Activated effector memory CD4-positive, alpha-beta T cell treated with anti-CD3 and anti-CD28 coated beads, Interleukin-2, amount 50 U/mL, for 16 hours (primary cell): ENCODE results near the gene ADAMTS9.

Experiments
- DNase-seq: peaks from one replicate; pipeline ENCODE4 v3.0.0-alpha.2; 2020

Gene ADAMTS9

GRCh38 chr3:64651741-64652241 lies 36.0 kb downstream of the ADAMTS9 start:
- DNase-seq = no peak

- DNase-seq = no peak
Measured at GRCh38 chr3:64651303-64651702, 36.5 kb downstream of the ADAMTS9 start.

DNA sequence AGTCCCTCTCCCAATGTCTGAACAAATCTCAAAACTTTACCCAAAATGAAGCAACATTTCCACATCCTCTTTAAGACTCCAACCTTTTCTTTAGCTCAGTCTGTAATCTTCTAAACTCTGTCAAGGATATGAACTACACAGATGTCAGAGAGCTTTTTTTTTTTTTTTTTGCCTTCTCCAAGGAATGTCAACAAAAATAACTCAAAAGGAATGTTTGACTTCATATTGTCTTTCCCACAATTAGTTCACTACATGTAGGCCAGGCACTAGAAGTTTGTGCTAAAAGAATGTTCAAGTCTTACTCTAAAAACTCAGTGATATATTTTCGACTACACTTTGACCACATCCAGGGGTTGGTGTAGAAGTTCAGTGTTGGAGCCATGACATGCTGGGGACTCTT lies 37.1 kb downstream of the ADAMTS9 start:
- DNase-seq = no peak

- no peak for DNase-seq
Measured at GRCh38 chr3:64650096-64650622, 37.6 kb downstream of the ADAMTS9 start.

- DNase-seq = no peak
Measured at GRCh38 chr3:64648927-64649906, 38.6 kb downstream of the ADAMTS9 start.

- DNase-seq = no peak
Measured at GRCh38 chr3:64647825-64648224, 40.0 kb downstream of the ADAMTS9 start.

GRCh38 chr3:64645243-64645642 lies 42.6 kb downstream of the ADAMTS9 start:
- no peak for DNase-seq

DNA sequence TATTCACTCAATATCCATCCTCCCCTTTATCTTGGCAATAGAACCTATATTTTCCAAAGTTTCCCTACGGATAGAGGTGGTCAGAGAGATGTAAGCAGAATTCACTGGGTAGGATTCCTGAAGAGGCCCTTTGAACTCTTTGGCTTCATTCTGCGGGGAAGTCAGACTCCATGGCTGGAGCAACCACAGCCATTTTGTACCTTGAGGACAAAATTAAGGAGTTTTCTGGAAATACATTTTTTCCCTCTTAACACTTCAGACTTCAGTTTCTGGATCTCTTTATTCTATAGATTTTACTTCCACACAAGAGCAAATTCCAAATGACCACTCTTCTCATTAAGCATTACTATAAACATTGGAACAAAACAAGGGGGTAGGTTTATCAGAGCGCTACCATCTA lies 43.3 kb downstream of the ADAMTS9 start:
- DNase-seq = no peak

GRCh38 chr3:64642327-64643151 lies 45.3 kb downstream of the ADAMTS9 start:
- no peak for DNase-seq

DNA sequence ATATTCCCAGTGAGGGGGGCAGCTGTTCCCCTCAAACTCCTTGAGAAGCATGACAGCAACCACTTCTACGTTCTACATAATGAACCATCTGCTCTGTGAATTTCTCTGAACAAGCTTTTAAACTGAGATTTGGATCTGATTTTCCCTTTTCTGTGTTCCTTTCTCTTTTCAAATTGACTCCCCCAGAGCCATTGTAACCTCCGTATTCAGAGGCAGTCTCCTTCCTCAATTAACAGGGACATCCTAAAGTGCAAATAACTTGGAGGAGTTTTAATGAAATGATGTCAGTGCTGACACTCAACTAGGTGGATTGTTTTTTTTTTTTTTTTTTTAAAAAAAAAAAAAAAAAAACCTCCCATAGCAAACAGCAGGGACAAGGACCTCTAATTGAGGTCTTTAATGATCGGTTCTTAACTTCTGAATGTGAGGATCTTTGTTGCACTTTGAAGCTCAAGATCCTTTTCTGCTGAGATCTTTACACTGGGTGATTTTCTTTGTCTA lies 48.8 kb downstream of the ADAMTS9 start:
- DNase-seq = no peak

GRCh38 chr3:64638511-64638910 lies 49.3 kb downstream of the ADAMTS9 start:
- DNase-seq = no peak

GRCh38 chr3:64634417-64634816 lies 53.4 kb downstream of the ADAMTS9 start:
- no peak for DNase-seq

GRCh38 chr3:64631951-64632350 lies 55.8 kb downstream of the ADAMTS9 start:
- no peak for DNase-seq

- DNase-seq = no peak
Measured at GRCh38 chr3:64627471-64628321, 60.1 kb downstream of the ADAMTS9 start.

GRCh38 chr3:64627042-64627441 lies 60.8 kb downstream of the ADAMTS9 start:
- DNase-seq = no peak

- DNase-seq = no peak
Measured at GRCh38 chr3:64625381-64625780, 62.4 kb downstream of the ADAMTS9 start.

GRCh38 chr3:64623125-64623524 lies 64.7 kb downstream of the ADAMTS9 start:
- no peak for DNase-seq

DNA sequence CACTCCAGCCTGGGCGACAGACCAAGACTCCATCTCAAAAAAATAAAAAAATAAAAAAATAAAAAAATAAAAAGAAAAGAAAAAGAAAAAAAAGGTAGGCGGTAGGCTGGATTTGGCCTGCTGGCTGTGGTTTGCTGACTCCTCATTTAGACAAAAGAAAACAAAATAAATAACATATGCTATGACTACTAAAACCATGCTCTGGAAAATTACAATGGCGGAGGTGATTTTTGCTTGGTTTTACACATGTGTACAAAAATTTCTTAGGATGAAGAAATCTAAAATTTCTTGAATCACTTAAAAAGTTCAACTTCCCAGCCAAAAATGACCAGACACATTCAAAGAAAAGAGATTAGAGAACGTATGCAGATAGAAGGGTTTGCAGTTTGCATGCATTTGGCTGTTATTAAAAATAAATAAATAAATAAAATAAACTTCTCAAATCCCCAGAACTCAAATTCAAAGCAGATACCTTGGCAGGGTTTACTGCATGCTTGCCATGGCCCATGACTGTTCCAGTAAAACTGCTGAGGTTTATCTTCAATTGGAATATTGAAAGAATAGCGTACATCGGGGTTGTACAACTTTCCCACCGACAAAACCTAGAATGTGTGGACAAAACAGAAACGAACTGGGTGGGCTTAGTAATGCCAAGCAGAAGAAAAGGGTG lies 65.9 kb downstream of the ADAMTS9 start:
- DNase-seq = no peak

- no peak for DNase-seq
Measured at GRCh38 chr3:64621275-64621674, 66.5 kb downstream of the ADAMTS9 start.

GRCh38 chr3:64620020-64620419 lies 67.8 kb downstream of the ADAMTS9 start:
- DNase-seq = no peak

- no peak for DNase-seq
Measured at GRCh38 chr3:64619216-64619615, 68.6 kb downstream of the ADAMTS9 start.

DNA sequence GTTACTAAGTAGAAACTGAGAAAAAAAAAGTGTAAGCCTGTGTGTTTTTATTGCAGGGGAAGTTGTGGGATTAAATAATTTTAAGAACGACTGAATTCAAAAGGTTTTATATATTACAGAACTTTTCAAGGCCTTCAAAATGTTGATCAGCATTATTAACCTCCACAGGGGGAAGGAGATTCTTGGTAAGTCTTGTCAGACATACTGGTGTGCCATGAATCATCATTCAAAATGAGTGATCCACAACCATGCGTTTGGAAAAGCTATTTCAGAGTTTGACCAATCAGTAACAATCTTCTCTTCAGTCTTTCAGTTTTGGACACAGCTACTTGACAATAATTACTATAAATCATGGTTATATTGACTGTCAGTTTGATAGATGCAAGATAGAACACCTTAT lies 70.2 kb downstream of the ADAMTS9 start:
- no peak for DNase-seq
